HepG2 (cell line): ENCODE measurements around the gene IGIP. TPM values are rescaled to one million over a fixed set of nuclear protein-coding genes. Genes with fewer than 3 reads are reported as not detected.

ENCODE experiments used
- MAZ ChIP-seq, 2 experiments: sonication (generic) in 1 of 2; formaldehyde crosslinking in 1 of 2; IDR thresholded peaks; 2 replicates each; pipeline versions ENCODE4 v1.5.0 to v1.6.1; 2012 to 2020; ENCODE audit warnings: low read depth in 2 of 2, mild to moderate bottlenecking in 2 of 2, borderline replicate concordance in 1 of 2, improper control_type of control experiment in 1 of 2, low read length in 1 of 2, missing genetic modification reagents in 1 of 2, moderate library complexity in 1 of 2
- NFE2 ChIP-seq: sonication (generic); formaldehyde crosslinking; IDR thresholded peaks from 2 replicates; pipeline ENCODE4 v1.4.0; 2020; ENCODE audit warnings: missing genetic modification reagents
- SCMH1 ChIP-seq: sonication (generic); formaldehyde crosslinking; IDR thresholded peaks from 2 replicates; pipeline ENCODE4 v1.9.0; 2021; ENCODE audit warnings: missing genetic modification reagents, mild to moderate bottlenecking, borderline replicate concordance
- TBP ChIP-seq: sonication (generic); formaldehyde crosslinking; IDR thresholded peaks from 2 replicates; pipeline ENCODE4 v1.5.0; 2020; ENCODE audit warnings: missing genetic modification reagents
- TCF7L2 ChIP-seq: IDR thresholded peaks from 2 replicates; pipeline ENCODE4 v1.6.1; 2011; ENCODE audit warnings: mild to moderate bottlenecking, low read depth, low read length, moderate library complexity
- ZBTB20 ChIP-seq: sonication (generic); formaldehyde crosslinking; IDR thresholded peaks from 2 replicates; pipeline ENCODE4 v1.8.1; 2023; ENCODE audit warnings: missing genetic modification reagents, low read depth, mild to moderate bottlenecking, borderline replicate concordance
- ZNF512 ChIP-seq: sonication (generic); formaldehyde crosslinking; IDR thresholded peaks from 2 replicates; pipeline ENCODE4 v1.4.0; 2020; ENCODE audit warnings: mild to moderate bottlenecking, missing genetic modification reagents
- polyA plus RNA-seq, 8 experiments: library from polyadenylated mRNA; depleted of rRNA in 3 of 8; stranded (reverse) in 7 of 8; unstranded in 1 of 8; fragments of >200 nt; fragmentation: Illumina TruSeq in 4 of 8; extraction: Trizol in 4 of 8; gene quantifications; 2 replicates each; pipeline versions ENCODE4 v1.2.1 to v1.2.3, GENCODE V29; 2011 to 2016; ENCODE audit warnings: low read depth in 4 of 8, missing spikeins in 1 of 8, mixed read lengths in 1 of 8; ENCODE audit not compliant: insufficient read depth in 1 of 8
- total RNA-seq, 5 experiments: library from RNA; depleted of rRNA; stranded (reverse); fragments of >200 nt; fragmentation: Illumina TruSeq; extraction: Trizol; gene quantifications; 2 replicates each; pipeline ENCODE4 v1.2.3, GENCODE V29; 2016; ENCODE audit warnings: low read depth in 1 of 5
- TF ChIP-seq, protein P1 (sequence below): sonication (generic); formaldehyde crosslinking; IDR thresholded peaks from 2 replicates; pipeline ENCODE4 v1.4.0; 2020; ENCODE audit warnings: missing genetic modification reagents, borderline replicate concordance
- TF ChIP-seq, protein P2 (sequence below): sonication (generic); formaldehyde crosslinking; conservative IDR thresholded peaks from 2 replicates; pipeline ENCODE4 v1.8.0; 2022; ENCODE audit warnings: missing genetic modification reagents
- TF ChIP-seq, protein P3 (sequence below): sonication (generic); formaldehyde crosslinking; IDR thresholded peaks from 2 replicates; pipeline ENCODE4 v1.5.0; 2020; ENCODE audit warnings: mild to moderate bottlenecking, missing genetic modification reagents
- TF ChIP-seq, protein P4 (sequence below): sonication (generic); formaldehyde crosslinking; IDR thresholded peaks from 2 replicates; pipeline ENCODE4 v1.5.1; 2020; ENCODE audit warnings: mild to moderate bottlenecking, missing genetic modification reagents, moderate library complexity

The IGIP gene
- total and polyA plus RNA-seq, 2 of the 13 experiments (the other 11 are each of a cell fraction or from before 2014, with no cell fraction given): 1.7 to 2.1 TPM

DNA sequence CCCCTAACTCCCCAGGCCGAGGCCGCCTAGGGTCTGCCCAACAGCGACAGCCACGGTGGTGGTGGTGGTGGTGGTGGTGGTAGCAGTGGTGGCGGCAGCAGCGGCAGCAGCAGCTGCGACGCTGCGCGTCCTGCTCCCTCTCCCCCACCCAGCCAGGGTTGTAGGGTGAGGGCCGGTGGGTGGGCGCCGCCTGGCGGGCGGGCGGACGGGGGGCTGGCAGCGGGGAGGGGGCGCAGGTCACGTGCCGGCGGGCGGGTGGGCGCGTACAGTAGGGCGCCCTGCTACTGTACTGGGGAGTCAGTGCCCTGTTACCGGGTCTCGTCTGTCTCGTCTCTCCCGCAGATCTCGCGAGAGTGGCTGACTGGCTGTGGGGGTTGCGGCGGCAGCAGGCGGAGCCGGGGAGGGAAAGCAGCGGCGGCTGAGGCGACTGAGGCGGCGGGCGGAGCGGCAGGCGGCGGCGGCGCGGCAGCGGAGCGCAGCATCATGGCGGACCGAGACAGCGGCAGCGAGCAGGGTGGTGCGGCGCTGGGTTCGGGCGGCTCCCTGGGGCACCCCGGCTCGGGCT lies 12.0 kb upstream of the IGIP start, which contains the start of gene PURA (continued):
- TF ChIP-seq, protein P1, sequence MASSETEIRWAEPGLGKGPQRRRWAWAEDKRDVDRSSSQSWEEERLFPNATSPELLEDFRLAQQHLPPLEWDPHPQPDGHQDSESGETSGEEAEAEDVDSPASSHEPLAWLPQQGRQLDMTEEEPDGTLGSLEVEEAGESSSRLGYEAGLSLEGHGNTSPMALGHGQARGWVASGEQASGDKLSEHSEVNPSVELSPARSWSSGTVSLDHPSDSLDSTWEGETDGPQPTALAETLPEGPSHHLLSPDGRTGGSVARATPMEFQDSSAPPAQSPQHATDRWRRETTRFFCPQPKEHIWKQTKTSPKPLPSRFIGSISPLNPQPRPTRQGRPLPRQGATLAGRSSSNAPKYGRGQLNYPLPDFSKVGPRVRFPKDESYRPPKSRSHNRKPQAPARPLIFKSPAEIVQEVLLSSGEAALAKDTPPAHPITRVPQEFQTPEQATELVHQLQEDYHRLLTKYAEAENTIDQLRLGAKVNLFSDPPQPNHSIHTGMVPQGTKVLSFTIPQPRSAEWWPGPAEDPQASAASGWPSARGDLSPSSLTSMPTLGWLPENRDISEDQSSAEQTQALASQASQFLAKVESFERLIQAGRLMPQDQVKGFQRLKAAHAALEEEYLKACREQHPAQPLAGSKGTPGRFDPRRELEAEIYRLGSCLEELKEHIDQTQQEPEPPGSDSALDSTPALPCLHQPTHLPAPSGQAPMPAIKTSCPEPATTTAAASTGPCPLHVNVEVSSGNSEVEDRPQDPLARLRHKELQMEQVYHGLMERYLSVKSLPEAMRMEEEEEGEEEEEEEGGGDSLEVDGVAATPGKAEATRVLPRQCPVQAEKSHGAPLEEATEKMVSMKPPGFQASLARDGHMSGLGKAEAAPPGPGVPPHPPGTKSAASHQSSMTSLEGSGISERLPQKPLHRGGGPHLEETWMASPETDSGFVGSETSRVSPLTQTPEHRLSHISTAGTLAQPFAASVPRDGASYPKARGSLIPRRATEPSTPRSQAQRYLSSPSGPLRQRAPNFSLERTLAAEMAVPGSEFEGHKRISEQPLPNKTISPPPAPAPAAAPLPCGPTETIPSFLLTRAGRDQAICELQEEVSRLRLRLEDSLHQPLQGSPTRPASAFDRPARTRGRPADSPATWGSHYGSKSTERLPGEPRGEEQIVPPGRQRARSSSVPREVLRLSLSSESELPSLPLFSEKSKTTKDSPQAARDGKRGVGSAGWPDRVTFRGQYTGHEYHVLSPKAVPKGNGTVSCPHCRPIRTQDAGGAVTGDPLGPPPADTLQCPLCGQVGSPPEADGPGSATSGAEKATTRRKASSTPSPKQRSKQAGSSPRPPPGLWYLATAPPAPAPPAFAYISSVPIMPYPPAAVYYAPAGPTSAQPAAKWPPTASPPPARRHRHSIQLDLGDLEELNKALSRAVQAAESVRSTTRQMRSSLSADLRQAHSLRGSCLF (CRISPR knock-in tag): no peak
- no peak for TF ChIP-seq SCMH1
- no peak for TF ChIP-seq ZNF512
- TF ChIP-seq, protein P2, sequence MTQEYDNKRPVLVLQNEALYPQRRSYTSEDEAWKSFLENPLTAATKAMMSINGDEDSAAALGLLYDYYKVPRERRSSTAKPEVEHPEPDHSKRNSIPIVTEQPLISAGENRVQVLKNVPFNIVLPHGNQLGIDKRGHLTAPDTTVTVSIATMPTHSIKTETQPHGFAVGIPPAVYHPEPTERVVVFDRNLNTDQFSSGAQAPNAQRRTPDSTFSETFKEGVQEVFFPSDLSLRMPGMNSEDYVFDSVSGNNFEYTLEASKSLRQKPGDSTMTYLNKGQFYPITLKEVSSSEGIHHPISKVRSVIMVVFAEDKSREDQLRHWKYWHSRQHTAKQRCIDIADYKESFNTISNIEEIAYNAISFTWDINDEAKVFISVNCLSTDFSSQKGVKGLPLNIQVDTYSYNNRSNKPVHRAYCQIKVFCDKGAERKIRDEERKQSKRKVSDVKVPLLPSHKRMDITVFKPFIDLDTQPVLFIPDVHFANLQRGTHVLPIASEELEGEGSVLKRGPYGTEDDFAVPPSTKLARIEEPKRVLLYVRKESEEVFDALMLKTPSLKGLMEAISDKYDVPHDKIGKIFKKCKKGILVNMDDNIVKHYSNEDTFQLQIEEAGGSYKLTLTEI: no peak
- TF ChIP-seq MAZ (IDR thresholded peaks at IDR 0.05; ENCODE audit: borderline replicate concordance, low read depth, low read length): peak; percentile 48; the same call in 1 of the 2 replicates
- peak; percentile 70; the same call in 1 of the 2 replicates for TF ChIP-seq MAZ (CRISPR knock-in tag; IDR thresholded peaks at IDR 0.05; ENCODE audit: low read depth)
- TF ChIP-seq, protein P3, sequence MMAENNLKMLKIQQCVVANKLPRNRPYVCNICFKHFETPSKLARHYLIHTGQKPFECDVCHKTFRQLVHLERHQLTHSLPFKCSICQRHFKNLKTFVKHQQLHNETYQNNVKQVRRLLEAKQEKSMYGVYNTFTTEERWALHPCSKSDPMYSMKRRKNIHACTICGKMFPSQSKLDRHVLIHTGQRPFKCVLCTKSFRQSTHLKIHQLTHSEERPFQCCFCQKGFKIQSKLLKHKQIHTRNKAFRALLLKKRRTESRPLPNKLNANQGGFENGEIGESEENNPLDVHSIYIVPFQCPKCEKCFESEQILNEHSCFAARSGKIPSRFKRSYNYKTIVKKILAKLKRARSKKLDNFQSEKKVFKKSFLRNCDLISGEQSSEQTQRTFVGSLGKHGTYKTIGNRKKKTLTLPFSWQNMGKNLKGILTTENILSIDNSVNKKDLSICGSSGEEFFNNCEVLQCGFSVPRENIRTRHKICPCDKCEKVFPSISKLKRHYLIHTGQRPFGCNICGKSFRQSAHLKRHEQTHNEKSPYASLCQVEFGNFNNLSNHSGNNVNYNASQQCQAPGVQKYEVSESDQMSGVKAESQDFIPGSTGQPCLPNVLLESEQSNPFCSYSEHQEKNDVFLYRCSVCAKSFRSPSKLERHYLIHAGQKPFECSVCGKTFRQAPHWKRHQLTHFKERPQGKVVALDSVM (CRISPR knock-in tag): no peak
- TF ChIP-seq TBP (CRISPR knock-in tag): no peak
- TF ChIP-seq, protein P4, sequence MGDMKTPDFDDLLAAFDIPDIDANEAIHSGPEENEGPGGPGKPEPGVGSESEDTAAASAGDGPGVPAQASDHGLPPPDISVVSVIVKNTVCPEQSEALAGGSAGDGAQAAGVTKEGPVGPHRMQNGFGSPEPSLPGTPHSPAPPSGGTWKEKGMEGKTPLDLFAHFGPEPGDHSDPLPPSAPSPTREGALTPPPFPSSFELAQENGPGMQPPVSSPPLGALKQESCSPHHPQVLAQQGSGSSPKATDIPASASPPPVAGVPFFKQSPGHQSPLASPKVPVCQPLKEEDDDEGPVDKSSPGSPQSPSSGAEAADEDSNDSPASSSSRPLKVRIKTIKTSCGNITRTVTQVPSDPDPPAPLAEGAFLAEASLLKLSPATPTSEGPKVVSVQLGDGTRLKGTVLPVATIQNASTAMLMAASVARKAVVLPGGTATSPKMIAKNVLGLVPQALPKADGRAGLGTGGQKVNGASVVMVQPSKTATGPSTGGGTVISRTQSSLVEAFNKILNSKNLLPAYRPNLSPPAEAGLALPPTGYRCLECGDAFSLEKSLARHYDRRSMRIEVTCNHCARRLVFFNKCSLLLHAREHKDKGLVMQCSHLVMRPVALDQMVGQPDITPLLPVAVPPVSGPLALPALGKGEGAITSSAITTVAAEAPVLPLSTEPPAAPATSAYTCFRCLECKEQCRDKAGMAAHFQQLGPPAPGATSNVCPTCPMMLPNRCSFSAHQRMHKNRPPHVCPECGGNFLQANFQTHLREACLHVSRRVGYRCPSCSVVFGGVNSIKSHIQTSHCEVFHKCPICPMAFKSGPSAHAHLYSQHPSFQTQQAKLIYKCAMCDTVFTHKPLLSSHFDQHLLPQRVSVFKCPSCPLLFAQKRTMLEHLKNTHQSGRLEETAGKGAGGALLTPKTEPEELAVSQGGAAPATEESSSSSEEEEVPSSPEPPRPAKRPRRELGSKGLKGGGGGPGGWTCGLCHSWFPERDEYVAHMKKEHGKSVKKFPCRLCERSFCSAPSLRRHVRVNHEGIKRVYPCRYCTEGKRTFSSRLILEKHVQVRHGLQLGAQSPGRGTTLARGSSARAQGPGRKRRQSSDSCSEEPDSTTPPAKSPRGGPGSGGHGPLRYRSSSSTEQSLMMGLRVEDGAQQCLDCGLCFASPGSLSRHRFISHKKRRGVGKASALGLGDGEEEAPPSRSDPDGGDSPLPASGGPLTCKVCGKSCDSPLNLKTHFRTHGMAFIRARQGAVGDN (CRISPR knock-in tag): peak; percentile 55
- no peak for TF ChIP-seq NFE2
- no peak for TF ChIP-seq TCF7L2
- TF ChIP-seq ZBTB20 (CRISPR knock-in tag): no peak
